HL-60 (cell line): Measurements from ENCODE around the gene SEMA3B.

ENCODE experiments used
- DNase-seq, 2 experiments: peaks; one replicate each; pipeline ENCODE4 v3.0.0-alpha.2; 2010 to 2020; ENCODE audit warnings: low read depth in 1 of 2, low spot score in 1 of 2
- H3K27ac ChIP-seq: fragments of 250-450 bp; sonication (Bioruptor Pico); replicated peaks from 2 replicates; pipeline ENCODE4 v1.5.1; 2020; ENCODE audit warnings: mild to moderate bottlenecking, moderate library complexity
- H3K27me3 ChIP-seq: fragments of 250-450 bp; sonication (Bioruptor Pico); 2 replicates; pipeline ENCODE4 v1.5.1; 2021; ENCODE audit warnings: mild to moderate bottlenecking, moderate library complexity; ENCODE audit not compliant: insufficient read depth, poor library complexity, severe bottlenecking
- H3K4me3 ChIP-seq: replicated peaks from 2 replicates; pipeline ENCODE4 v1.5.1; 2011; ENCODE audit warnings: mild to moderate bottlenecking, control low read depth, low read length; ENCODE audit not compliant: insufficient read depth
- CTCF ChIP-seq: IDR thresholded peaks from one replicate; pipeline ENCODE4 v1.5.1; 2011; ENCODE audit warnings: low read length, control low read depth, inconsistent platforms; ENCODE audit not compliant: insufficient read depth
- GABPA ChIP-seq: IDR thresholded peaks from 2 replicates; pipeline ENCODE4 v1.6.1; 2012; ENCODE audit warnings: low read depth
- POLR2AphosphoS5 ChIP-seq: IDR thresholded peaks from 2 replicates; pipeline ENCODE4 v1.6.1; 2012; ENCODE audit warnings: low read depth
- REST ChIP-seq: IDR thresholded peaks from 2 replicates; pipeline ENCODE4 v1.6.1; 2012; ENCODE audit warnings: low read depth; ENCODE audit not compliant: insufficient replicate concordance
- SPI1 ChIP-seq: IDR thresholded peaks from 2 replicates; pipeline ENCODE4 v1.6.1; 2012; ENCODE audit warnings: low read depth, mild to moderate bottlenecking, borderline replicate concordance

The SEMA3B gene

GRCh38 chr3:50235716-50236483 lies 33.0 kb upstream of the SEMA3B start, which contains the start of gene GNAI2:
Gene GNAI2 (plus strand): TSS chr3:50236204. CDS start chr3:50236336, 132 bp downstream.
- DNase-seq: peak; percentile 95 to 99
- peak; percentile 70 for TF ChIP-seq REST
- TF ChIP-seq POLR2AphosphoS5: peak; percentile 63
- TF ChIP-seq CTCF: no peak
- TF ChIP-seq GABPA: no peak
- Histone ChIP-seq H3K4me3 (peak within 1 kb of the TSS; percentile 92), H3K27me3 (no peaks in the 10 kb centered on the region), H3K27ac (peak within 1 kb of the TSS; percentile 84)

- peak overlapping the region; percentile 84 for H3K27ac ChIP-seq
- TF ChIP-seq GABPA (no peak), REST (no peak), SPI1 (no peak), POLR2AphosphoS5 (no peak), CTCF (no peak)
- H3K27me3 ChIP-seq: no peaks in the 10 kb centered on the region
- peak overlapping the region; percentile 92 for H3K4me3 ChIP-seq
- no peak for DNase-seq
These were observed 32.3 kb upstream of the SEMA3B start for GRCh38 chr3:50236484-50237132.

- peak in 1 of 2 experiments; percentile 59 for DNase-seq
These were observed 31.8 kb upstream of the SEMA3B start for GRCh38 chr3:50237133-50237651.

More at GRCh38 chr3:50237133-50237651, 31.8 kb upstream of the SEMA3B start:
- H3K27ac ChIP-seq: peak overlapping the region; percentile 84
- H3K4me3 ChIP-seq: peak overlapping the region; percentile 92
- no peaks in the 10 kb centered on the region for H3K27me3 ChIP-seq
- TF ChIP-seq POLR2AphosphoS5: no peak
- TF ChIP-seq SPI1: peak; percentile 82
